DMS79 treated with DMSO at 0.1 percent for 48 hours (cell line): ENCODE results near the gene CLBA1.
A peak's percentile ranks its signal among the peaks of the same experiment; 100 is the strongest.

Experiments used
- DNase-seq: peaks from one replicate; lab custom pipeline; 2025; lab: John Stamatoyannopoulos, UW

CLBA1 gene

GRCh38 chr14:104979758-104980610, 5.6 kb upstream of the CLBA1 start:
- peak; percentile 21 for DNase-seq

DNA sequence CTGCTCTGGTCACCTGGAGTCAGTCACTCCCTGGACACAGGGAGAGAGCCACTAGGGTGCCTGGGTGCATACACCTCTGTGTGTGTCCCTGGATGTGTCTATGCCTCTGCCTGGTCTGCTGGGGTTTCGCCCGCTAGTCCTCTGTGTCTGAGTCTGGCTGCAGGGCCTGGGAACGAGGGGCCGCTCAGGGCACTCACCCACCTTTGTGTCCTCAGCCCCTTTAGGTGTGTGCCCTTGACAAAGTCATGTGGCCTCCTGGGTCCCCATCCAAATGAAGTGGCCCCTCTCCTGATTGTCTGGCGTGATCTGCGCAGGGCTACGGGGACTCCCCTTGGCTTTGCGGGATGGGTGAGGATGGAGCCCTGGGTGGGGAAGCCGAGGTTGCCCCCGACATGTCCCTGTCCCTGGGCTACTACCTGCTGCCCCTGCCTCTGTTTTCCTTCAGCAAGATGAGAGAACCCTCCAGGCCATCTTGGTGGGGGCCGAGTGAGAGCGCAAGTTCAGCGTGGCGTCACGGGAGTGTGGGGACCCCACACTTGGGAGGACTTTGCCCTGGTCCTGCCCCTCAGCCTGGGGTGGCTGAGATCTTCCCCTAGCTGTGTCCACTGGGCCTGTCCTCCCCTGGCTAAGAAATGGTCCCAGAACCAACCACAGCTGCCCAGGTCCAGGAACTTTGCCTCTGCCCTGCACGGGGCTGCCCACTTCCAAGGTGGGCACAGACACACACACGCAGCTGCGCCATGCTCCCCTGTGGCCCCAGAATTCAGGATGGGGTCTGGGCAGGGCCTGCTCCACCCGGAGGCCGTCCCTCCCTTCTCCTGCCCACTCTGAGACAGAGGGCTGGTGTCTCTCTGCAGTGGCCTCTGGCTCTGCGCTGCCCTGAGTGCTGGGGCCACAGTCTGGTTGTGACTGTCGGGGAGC, 4.7 kb upstream of the CLBA1 start:
- DNase-seq: no peak

GRCh38 chr14:104981699-104982541, 3.7 kb upstream of the CLBA1 start:
- DNase-seq: no peak

DNA sequence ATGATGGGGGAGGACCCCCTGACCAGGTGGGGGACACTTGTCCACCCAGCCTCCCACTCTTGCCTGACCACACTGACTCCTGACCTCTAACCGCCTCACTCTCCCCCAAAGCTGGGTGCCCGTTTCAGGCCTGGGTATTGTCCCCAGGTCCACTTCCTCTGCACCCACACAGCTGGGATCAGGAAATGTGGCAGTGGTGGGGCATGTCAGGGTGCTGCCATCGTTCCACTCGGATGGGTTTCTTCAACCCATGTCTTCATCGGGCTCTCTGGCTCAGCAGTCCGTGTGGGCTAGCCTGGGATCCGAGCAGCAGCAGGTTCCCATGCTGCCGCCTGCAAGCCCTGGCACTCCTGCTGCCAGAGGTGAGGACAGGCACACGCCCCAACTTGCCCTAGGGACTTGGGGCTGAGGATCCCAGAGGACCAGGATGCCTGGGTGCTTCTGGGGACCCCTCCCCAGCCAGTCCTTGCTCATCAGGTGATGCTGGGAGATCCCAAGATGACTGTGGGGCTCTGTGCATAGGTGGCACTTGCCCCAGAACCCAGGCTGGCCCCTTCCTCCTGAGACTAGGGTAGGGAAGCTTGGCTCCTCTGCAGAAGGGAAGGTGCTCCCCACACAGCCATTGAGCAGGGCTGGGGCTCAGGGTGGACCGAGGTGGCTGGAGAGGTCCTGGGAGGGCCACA, 2.9 kb upstream of the CLBA1 start:
- no peak for DNase-seq

DNA sequence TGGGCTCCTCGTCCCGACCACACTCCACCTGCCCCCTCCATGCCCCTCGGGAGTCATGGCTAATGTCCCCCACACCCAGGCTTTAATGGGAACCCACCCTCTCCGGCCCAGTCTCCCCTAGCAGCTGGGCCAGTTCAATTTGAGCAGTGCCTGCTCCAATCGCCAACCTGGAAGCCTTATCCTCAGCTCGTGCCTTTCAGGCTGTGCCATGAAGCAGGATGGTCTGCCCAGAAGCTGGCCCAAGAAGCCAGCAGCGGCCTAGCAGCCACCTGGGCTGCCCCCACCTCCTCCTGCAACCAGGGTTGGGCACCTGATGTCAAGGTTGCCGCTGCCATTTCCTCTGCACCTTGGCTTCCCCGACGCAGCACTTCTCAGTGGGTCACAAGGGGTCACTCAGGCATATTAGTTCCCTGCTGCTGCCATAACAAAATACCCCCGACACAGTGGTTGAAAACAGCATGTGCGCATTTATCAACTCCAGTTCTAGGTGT, 2.3 kb upstream of the CLBA1 start:
- no peak for DNase-seq

DNA sequence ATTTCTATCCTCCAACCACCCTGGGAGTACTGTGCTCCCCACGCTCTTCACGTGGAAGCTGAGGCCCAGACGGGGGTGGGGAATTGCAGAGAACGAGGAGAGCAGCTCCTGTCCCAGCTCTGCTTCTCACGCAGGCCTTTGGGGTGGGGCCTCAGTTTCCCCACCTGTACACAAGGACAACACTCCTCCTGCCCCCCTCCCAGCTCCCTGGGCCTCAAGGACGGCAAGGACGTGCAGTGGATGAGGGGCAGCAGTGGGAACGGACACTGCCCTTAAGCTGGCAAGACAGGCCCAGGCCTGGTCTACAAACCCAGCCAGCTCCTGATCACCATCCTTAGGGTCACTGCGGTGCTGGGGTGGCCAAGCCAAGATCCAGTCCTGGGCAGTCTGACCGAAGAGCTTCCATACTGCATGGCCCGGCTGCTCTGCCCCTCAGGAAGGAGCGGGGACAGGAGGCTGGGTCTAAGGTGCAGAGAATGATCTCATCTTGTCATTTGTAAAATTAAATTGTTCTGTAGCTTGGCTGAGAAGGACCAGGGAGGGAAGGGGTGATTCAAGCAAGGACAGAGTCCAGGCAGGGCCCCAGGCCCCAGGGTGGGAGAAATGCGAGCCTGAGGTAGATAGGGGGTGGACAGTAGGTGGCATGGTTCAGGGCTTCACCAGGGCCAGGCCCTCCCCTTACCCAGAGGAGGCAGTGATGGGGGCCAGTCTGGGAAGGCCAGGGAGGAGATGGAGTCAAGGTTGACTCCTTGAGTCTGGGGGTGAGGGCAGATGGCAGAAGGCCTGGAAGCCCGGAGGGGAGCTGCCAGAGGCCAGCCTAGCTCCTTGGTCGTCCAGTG, 1.3 kb upstream of the CLBA1 start:
- no peak for DNase-seq

DNA sequence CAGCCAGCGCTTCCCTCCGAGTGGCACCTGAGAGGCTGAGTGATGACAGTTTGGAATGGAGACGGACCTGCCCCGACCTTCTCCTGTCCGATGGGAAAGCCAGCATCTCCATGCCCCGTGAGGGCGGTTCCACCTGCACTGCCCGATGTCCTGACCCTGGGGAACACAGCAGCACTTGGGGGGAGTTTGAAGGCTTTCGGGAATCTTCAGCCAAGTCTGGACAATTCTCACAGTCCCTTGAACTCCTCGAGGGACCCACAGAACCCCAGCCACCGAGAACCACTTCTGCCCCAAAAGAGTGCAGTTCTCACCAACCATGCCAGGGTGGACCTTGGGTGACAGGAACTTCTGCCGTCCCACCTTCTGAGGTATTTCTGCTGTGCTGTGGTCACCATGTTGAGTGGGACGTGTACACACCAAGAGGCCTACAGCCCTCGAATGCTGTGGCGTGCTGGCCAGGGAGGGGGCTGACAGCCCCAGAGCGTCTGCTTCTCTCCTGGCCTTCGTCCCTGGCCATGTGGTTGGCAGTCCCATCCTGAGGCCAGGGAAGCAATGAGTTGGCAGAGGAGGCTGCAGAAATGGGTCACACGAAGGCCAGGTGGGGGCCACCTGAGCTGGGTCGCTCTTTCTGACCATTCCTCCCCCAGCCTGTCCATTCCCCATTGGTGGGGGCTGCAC, 1.0 kb downstream of the CLBA1 start:
- no peak for DNase-seq

DNA sequence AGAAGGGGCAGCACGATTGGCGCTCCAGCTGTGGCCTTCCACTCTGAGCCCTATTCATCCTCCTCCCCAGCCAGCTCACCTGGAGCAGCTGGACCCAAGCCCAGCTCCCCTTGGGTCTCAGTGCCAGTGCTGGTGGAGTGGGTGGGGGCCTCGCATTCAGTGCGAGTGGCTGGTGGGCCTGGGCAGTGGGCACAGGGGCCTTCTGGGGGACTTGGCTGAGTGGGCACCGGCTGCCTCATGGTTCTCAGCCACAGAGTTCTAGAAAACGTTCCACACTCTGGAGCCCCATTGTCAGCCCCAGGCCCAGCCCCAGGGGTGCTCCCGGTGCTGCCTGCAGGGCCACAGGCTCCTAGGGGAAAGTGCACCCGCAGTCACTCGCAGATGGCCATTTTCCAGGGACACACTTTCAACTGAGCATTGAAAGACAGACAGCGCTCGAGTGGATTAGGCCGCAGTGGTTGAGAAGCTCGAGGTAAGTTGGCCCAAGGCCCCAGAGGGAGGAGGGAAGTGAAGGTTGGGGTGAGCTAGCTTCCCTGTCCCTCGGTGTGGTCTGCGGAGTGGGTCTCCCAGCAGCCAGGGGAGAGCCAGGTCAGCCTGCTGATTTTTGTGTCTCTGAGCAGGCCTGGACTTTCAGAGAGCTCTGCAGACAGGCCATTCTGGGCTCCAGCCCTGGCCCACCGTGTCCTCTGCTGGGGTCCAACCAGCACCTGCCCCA, 3.8 kb downstream of the CLBA1 start:
- DNase-seq: no peak

- DNase-seq: no peak
These were observed 4.3 kb downstream of the CLBA1 start for GRCh38 chr14:104989951-104990303.

DNA sequence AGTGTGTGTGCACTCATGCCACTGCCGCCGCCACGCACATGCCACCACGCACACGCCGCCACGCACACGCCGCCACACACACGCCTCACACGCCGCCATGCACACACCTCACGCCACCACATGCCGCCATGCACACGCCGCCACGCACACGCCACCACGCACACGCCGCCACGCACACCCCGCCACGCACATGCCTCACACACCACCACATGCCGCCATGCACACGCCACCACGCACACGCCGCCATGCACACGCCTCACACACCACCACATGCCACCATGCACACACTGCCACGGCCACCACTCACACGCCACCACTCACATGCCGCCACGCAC, 6.3 kb downstream of the CLBA1 start:
- no peak for DNase-seq

DNA sequence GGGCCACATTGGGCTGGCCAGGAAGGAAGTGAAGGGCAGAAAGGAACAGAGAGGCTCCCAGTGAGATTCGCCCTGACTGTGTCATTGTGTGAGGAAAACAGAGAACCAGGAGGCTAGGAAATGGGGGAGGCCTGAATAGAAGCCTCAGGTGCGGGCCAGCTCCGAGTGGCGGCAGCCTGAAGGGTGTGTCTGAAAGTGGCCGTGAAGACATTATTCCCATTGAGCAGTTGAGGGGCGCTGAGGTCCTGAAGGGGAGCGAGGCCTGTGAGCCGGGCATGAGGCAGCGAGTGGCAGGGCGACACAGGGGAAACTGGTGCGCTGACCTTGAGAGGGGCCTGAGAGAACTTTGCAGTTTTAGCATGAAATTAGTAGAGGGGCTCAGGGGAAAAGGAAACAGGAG, 6.9 kb downstream of the CLBA1 start:
- no peak for DNase-seq

- DNase-seq: no peak
These were observed 7.7 kb downstream of the CLBA1 start for GRCh38 chr14:104993306-104993705.

- no peak for DNase-seq
These were observed 8.4 kb downstream of the CLBA1 start for GRCh38 chr14:104993808-104994591.

GRCh38 chr14:104994978-104995377, 9.4 kb downstream of the CLBA1 start:
- no peak for DNase-seq

DNA sequence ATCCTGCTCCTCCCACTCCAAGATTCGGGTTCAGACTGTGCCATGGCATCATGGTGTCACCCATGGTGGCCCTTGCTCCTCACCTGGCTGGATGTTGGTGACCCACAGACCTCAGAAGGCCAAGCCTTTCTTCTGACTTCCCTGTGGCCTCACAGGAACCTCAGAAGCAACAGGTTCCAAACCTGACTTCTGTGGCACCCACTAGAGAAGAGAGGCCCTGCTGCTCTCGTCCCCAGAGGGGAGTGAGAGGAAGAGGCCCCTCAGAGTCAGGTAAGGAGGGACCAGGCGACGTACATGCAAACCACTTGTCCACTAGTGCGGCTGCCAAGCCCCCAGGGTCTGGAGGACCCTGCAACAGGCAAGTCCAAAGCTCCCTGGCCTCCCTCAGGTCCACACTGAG, 10.4 kb downstream of the CLBA1 start:
- DNase-seq: no peak

GRCh38 chr14:104996483-104996882, 10.9 kb downstream of the CLBA1 start:
- DNase-seq: no peak

- DNase-seq: peak; percentile 90
These were observed 13.2 kb downstream of the CLBA1 start for GRCh38 chr14:104998801-104999200.

DNA sequence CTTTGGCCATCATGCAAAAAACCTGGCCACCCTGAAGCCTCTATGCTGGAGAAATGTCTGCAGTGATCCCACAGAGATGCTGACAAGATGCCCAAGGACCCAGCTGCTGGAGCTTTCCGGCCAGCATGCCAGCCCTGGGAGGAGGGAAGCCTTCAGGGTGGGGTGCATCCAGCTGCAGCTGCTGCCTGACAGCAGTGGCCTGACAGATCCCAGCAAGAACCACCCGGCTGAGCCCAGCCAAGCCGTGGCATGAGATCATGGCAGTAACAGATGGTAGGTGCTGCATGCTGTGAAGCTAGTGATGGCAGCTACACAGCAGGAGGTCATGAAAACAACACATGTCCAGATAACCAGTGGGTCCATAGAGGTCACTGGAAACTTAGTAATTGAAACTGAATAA, 13.8 kb downstream of the CLBA1 start:
- no peak for DNase-seq
